Activated effector memory CD4-positive, alpha-beta T cell treated with anti-CD3 and anti-CD28 coated beads, Interleukin-2, amount 50 U/mL, for 16 hours (primary cell): ENCODE data around the gene ALS2CL.

Source experiments
- DNase-seq: peaks from one replicate; pipeline ENCODE4 v3.0.0-alpha.2; 2020

The ALS2CL gene

DNA sequence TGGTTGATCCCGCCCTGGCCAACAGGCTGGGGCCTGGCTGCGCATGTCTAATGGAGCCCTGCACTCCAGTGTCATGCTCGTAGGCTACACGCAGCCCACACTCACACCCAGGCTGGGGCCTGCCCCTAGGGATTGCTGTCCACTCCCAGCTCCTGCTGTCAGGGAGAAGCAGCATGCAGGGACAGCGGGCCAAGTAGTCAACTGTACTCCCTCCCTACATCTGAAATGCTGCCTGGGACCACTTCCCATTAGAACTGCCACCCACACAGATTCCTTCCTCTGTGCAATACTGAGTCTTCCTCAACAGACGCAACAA lies 16.1 kb downstream of the ALS2CL start:
- no peak for DNase-seq

DNA sequence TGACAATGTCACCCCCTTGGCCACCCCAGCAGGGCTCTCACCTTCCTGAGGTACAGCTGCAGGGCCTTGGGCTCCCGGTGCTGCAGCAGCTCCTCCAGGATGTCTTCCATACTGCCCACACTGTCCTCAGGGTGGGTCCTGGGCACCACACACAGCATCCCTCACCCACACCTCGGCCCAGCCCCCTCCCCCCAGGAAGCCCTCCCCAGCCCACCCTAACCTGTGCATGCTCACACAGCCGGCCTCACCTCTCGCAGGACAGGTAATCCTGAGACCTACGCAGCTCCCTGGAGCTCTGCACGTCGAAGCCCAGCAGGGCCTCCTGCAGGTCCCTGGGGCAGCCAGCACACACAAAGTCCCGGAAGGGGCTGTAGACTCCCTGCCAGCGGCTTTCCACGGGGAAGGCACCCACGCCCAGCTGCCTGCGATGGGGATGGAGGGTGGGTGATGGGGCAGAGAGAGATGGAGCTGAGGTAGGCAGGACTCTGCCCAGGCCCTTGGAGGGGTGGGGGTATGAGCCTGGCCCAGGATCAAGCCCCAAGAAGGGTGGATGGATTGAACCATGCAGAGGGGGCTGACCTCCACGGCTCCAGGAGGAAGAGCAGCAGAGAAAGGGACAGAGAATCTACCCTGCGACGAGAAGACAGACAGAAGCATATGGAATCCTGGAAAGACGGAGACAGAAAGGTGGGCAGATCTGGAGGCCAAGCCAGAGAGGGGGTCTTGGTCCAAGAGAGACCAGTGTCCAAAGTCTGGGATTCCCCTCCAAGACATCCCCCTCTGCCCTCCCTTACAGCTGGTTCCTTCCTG lies 16.7 kb downstream of the ALS2CL start:
- DNase-seq = no peak

DNA sequence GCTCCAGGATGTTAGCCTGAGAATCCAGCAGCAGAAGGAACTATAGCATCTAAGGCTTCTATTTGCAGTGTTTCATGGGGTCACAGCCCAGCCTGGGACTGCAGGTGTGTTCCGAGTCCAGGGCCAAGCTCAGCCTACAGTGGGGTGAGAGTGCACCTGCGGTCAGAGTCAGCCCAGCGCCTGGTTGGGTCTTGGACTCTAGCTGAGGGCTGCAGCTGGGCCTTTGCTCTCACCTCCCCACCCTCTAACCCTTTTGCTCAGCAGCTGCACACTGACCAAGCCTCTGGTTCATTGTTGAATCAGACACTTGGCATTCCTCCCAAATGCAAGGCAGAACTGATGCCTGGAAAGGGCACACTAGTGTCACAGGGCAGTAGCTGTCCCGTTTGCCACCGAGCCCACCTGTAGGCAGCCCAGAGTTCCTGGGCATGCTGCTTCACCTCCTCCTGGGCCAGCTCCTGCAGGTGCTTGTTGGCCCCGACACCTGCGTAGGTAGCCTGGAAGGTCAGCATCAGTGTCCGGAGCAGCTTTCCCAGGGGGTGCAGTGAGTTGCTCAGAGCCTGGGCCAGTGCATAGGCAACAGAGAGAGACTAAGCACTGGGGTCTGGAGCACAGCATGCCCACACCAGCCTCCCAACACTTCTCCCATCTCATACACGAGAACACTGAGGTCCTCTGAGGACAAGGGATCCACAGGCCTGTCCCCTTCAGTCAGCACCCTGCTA lies 17.5 kb downstream of the ALS2CL start:
- no peak for DNase-seq

DNA sequence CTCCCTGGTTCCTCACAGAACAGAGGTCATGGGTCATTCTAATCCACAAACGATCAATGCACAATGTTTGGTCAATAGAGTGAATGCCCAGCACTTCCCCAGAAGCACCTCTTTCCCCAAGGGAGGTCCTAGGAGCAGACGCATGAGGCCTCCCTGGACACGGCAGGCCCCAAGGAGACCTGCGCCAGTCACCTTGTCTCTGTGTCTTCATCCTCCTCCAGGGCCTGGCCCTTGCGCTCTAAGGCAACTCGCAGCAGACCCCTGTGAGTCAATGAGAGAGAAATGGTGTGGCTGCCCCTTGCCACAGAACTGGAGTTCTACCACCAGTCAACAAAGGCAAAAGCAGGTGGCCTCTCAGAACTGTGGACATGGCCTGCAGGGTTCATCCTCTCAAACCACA lies 18.1 kb downstream of the ALS2CL start:
- DNase-seq = no peak

DNA sequence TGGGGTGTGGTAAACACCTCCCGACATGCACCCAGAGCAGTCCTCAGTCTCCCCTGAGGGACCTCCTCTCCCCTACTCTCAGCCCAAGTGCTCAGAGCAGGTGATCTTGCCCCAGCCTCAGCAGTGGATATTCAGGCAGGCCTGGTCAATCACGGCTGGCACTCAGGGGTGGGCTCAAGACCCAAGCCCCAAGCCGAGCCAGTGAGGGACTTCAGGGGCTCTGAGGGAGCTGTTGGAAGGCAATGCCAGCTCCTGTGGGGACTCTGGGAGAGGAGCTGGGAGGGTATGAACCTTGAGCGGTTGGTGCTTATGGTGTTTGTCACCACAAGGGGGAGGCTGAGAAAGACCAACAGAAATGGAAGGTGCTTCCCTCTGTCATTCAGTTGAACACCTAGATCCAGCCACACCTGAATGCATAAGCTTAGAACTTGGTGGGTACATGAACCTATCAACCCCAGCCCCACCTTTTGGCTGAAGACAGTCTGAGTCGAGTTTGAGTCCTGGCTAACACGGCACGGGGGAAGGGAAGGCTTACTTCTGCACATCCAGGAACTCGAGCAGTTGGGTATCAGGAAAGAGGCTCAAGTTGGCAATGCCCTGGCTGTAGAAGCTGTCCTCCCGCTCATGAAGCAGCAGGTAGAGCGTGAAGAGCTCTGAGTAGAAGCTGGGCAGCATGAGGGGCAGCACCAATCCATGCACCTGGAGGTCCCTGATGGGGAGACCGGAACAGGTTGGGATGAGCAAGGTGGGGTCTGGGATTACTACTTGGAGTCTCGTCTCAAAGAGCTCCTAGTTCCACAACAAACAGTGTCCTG lies 19.2 kb downstream of the ALS2CL start:
- DNase-seq = peak; percentile 49

DNA sequence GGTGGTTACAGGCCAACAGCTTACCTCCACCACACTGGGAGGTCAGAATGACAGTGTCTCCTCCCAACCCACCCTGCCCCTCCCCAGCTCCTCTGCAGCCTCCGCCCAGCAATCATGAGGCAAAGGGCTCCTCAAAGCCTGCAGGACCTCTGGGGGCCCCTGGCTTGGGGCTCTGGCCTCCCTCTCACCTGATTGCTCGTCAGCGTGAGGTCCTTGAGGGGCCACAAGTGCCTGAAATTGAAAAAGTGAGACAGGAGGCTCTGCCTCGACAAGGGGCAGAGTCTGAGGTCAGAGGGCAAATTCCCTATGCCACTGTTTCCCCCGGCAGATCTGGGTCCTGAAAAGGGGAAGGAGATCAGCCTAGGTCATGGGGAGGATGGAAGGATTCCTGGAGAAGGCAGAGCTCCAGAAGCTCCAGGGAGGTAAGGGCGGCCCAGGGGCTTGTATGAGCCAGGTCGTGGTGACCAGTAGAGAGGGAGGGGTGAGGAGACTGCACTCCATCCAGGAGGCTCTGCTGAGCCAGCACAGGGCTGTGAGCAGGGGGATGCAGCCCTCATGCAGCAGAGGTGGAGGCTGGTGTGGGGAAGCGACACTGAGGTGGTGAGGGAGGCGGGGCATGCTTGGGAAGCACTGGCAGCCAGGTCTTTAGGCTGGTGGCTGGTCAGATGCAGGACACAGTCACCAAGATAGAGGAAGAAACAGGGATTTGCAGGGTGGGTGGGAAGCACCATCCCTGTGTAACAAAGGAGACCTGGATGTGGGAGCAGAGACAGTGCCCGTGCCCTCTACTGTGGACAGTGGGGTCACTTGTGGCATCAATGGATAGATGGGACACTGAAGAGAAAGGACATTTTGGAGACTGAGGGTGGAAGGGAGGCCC lies 20.1 kb downstream of the ALS2CL start:
- DNase-seq = peak; percentile 45

DNA sequence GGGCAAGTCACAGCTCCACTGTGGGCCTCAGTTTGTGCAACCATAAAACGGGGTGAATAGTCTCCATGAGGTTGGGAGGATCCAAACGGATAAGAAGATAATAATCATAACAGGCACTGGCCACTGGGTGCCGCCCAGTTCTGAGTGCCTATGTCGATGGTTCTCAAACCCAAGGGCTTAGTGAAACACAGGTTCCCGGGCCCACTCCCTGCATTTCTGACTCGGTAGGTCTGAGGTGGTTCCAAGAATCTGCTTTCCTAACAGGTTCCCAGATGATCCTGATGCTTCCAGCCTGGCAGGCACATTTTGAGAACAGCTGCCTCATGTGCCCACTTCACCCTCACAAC lies 21.2 kb downstream of the ALS2CL start:
- DNase-seq = no peak

DNA sequence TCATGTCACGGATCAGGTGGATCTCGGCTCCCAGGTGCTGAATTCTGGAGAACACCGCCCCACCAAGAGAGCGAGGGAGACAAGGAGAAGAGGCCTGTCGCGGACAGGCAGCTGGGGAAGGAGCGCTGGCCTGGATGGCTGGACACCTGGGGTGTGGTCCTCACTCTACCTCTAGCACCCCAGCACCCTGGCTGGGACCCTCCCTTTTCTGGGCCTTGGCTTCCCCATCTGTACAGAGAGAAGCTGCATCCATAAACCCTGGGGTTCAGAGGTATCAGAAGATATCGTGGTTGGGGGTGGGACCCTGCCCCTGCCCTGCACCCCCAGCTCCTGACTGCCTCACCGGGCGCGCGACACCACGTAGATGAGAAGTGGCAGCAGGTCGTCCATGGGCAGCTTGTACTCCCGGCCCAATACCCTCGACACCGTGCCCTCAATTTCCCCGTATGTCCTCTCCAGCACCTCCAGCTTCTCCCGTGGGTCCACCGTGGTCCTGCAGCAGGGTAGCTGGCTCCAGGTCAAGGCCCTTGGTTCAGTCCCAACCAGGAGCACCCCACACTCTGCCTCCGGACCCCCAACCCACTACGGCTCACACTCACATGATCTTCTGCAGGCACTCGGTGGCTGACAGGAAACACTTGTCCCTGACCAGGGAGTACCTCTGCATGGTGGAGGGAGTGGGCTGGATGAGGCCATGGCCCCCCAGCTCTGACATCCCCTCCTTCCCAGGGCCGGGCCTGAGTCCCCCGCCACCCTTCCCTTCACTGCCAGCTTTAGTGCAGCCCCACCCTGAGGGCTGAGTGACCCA lies 21.7 kb downstream of the ALS2CL start:
- peak; percentile 44 for DNase-seq

DNA sequence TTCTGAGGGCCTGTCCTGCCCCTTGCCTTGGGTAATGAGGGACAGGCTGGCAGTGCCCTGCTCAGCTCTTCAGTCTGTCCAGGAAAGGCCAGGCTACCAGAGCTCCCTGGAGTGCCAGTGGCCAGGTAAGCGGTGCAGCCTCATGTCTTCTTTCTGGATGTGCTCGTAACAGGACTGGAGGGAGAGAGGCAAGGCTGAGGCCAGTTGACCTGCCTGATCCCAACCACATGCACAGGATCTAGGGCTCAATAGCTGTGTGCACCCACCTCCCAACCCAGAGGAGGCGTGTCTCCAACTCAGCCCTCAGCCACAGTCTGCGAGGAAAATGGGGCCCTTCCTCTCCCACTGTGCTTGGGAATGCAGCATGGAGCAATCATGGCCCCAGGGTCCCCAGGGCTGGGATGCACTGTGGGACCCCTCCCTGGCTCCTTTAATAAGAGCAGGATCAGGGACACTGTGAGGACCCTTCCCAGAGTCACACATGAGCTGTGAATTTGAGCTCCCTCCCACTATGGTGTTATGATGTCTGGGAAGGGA lies 22.5 kb downstream of the ALS2CL start:
- DNase-seq = peak; percentile 53

DNA sequence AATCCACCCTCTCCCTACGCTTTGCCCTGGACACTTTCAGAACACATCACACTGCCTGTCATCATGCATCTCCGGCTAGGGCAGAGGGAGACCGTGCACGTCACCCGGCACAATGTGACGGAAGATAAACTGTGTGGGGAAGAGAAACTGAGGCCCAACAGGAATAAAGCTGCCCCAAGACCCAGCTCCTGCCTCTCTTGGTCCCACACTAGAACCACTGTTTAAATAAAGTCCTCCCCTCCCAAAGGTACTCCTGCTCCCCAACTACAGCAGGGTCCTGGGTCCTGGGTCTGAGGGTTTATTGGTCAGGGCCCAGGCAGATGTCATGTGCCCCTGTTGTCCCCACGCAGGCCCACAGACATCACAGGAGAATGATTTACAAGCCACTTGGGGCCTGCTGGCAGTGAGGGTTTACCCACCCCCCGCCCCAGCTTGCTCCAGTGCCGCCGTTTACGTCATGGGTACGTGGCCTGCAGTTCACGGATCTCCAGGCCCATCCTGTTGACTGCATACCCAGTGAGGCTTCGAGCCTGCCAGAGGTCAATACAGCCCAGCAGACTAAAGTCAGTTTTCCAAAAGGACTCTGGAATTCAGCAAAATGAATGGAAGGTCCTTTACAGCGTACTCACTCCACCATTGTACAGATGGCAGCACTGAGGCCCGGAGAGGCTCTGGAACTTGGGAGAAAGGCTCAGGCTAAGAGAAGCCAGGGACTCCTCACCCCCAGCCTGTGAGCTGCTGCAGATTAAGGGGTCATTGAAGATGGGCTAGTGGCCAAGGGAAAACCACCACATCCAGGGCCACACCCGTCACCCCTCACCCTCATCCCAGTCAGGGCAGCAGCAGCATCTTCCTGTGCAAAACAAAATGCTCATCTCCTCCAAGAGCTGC lies 23.2 kb downstream of the ALS2CL start:
- DNase-seq = no peak

DNA sequence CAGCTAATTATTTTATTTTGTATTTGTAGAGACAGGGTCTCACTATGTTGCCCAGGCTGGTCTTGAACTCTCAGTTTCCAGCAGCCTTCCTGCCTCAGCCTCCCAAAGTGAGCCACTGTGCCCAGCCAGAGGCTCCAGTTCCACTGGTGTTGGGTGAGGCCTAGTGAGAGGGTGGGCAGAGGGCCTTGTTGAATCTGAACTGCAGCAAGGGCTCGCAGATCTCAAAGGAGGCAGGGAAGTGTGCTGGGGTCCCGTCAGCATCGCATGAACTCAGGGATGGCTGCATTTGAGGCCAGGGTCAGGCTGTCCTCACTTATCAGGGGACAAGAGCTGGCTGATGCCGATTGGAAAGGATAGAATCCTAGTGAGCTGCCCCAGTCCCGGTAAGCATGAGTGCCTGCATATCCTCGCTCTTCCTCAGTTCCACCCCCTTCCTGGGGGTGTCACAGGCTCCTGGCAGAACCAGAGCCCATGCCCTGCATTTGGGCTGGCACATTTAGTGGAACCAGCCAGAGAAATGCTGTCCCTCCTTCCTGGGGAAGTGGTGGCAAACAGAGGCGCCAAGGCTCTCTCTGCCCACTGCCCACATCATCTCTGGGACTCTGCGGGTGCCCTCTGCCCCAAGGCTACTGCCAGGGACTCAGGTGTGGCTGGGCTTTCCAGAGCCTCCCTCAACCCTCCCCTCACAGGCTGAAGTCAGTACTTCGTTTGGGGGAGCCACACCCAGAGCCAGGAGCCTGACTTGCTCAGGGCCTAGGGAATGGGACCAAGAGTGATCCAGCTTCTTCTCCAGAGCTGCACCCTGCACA lies 24.1 kb downstream of the ALS2CL start:
- peak; percentile 44 for DNase-seq

DNA sequence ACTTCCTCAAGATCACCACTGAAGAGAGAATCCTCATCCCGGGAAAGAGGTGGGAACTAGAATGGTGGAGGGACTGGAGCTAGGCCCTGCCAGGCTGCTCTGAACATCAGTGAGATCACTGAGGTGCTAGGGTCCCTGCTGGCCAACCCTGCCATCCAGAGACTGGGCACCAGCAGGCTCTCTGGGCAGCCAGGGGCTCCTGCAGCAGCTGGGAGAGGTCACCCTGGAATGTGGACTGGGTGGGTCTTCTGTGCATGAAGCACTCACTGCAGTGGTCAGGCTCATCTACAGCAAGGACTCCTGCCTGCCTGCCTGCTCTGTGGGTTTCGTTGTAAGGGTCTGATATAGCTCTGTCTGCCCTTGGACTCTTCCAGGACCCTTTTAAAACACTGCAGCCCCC lies 24.9 kb downstream of the ALS2CL start:
- peak; percentile 47 for DNase-seq

DNA sequence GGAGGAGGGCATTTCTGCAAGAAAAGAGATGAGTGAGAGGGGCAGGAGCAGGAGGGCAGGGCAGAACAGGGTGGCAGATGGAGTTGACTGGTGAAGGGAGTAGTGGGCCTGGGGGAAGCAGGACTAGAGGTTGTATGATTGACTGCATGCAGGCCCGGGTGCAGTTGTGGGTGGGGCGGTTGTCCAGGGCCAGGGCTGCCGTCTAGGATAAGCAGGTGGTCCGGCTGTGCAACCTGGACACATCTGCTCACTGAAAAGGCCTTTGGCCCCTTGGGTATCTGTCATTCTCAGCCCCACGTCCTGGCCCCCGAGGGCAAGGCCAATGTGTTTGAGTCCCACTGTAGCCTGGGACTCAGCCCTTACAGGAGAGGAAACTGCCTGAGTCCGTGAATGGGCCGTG lies 25.4 kb downstream of the ALS2CL start:
- peak; percentile 43 for DNase-seq

DNA sequence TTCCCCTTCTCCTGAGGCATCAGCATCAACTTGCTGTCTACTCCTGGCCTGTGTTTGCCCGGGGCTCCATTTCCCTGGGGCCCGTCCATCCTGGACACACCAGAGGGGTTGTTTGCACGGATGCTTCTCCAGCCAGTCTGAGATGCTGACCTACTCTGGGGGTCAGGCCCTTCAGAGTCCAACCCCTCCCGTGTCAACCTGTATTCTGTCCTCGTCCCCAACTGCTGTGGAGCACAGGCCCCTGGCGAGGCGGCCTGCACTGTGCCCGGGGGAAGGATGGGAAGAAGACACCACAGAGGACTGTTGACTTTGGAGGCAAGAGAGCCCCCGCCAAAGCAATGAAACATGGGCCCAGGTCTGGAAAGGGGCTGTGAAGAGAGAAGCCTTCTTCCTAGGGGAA lies 25.8 kb downstream of the ALS2CL start:
- no peak for DNase-seq

DNA sequence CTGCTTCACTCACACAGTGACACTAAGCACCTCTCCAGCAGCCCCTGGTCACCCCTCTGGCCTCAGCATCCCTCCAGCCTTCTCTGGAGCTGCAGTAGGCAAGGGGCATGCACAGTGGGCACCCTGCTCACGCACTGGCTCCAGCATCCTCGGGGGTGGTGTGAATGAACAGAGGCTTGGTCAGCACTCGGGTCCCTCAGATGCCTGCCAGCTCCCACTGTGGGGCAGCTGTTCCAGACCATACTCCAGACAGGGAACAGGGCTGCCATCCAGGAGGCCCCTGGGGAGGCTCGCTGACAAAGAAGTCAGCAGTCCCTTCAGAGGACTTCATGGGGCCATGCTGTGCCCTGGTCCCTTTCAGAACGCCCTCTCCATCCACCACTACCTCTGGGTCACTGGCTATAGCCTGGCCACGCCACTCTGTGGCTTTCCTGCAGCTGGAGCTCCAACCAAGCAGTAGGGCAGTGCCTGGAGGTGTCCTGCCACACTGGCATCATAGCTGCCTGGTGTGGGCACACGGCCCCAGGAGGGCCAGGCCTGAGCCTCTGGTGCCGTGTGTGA lies 26.3 kb downstream of the ALS2CL start:
- no peak for DNase-seq

DNA sequence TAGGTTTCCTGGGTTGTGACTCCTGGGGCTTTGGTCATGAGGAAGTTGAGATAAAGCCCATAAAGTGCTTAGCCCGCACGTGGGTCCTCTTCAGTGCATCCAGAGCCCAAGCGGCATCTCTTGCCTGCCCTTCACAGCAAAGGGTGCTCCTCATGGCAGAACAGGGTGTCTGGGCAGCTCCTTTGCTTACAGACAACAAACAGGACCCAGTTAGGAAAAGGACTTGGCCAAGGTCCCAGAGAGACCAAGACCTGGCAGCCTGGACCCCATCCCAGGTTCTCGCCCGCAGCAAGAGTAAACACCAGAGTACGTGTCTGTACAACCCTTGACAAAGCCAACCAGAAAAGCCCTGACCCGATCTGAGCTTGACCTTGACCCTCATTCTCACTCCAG lies 27.0 kb downstream of the ALS2CL start:
- no peak for DNase-seq

DNA sequence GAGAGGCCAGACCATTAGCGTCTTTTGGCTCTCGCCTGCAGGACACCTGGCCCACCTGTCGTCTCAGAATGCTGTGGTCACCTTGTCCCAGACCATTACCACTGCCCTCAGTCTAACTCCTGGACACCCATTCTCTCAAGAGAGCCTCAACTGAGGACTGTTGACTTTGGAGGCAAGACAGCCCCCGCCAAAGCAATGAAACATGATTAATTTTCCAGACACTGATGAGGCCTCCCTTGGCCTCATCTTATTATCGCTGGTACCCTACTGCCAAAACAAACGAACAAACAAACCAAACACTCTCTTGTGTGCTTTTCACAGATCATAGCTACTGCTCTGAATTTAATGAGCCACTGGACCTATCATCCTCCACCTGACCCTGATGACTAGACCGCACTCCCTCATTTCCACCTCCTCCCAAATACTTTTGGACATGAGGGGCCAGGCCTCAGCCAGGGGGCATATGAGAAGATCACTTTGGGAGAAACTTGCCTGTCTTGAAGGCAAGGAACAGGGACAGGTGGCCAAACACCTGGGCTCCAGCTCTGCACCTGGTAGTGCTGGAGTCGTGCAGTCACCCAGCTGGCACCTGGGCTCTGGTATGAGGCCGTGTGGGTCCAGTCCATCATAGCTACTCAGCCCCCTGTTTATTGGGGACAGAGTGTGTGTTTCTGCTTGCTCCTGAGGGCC lies 27.6 kb downstream of the ALS2CL start:
- DNase-seq = peak; percentile 42

DNA sequence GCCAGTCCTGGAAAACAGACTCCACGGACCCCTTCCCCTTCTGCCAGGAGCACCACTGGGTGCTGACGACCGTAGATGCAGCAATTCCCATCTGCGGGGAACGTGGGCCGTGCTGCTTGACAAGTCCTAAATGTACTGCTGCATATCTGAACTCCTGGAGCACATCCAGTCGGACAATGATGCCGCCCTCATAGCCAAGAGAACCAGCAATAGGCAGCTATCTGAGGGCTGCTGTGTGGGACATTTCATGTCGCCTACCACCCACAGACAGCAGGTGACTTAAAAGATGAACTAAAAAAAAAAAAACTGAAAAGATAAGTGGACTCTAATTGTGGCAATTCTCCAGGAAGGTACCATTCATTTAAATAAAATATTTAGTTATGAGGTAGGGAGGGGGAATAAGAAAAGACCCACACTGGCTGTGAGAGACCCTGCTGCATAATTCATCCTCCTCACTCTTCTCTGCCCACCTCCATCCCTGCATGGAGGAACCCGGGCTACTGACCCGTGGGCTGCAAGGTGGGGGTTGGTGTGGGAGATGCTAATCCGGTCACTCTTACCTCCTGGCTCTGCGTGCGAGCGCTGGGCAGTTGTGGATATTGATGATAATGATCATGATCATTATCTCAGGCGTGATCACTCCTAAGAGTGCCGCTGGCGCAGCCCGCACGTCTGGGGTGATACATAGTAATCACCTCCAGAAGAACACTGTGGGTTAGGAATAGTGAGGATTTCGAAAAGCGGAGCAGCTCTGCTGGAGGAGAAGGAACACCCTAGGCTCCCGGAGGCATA lies 28.3 kb downstream of the ALS2CL start:
- peak; percentile 54 for DNase-seq
